GM12865 (cell line): ENCODE results near the gene NEU4.

ENCODE experiments used
- DNase-seq: peaks from one replicate; pipeline ENCODE4 v3.0.0; 2010; ENCODE audit warnings: low read depth
- H3K4me3 ChIP-seq: 2 replicates; pipeline ENCODE4 v1.5.1; 2011; ENCODE audit warnings: mild to moderate bottlenecking, low read depth, low read length, control low read depth
- CTCF ChIP-seq: IDR thresholded peaks from 2 replicates; pipeline ENCODE4 v1.5.1; 2011; ENCODE audit warnings: low read length, control low read depth, low read depth, inconsistent platforms; ENCODE audit not compliant: insufficient read depth; ENCODE audit errors: missing control alignments

The NEU4 gene

GRCh38 chr2:241846406-241846805, 37.4 kb downstream of the NEU4 start:
- no peak for TF ChIP-seq CTCF
- no peak for DNase-seq
- H3K4me3 ChIP-seq = no peak overlapping the region

GRCh38 chr2:241848761-241849615, 40.0 kb downstream of the NEU4 start:
- no peak for TF ChIP-seq CTCF
- DNase-seq = no peak

GRCh38 chr2:241849616-241850543, 40.9 kb downstream of the NEU4 start:
- TF ChIP-seq CTCF = no peak
- peak; percentile 0 for DNase-seq
- H3K4me3 ChIP-seq = no peak overlapping the region

More at GRCh38 chr2:241848761-241849615, 40.0 kb downstream of the NEU4 start:
- H3K4me3 ChIP-seq = no peak overlapping the region

- no peak overlapping the region for H3K4me3 ChIP-seq
- TF ChIP-seq CTCF = no peak
- peak; percentile 1 for DNase-seq
These were observed 41.7 kb downstream of the NEU4 start for GRCh38 chr2:241850544-241851324.

GRCh38 chr2:241851325-241852115, 42.5 kb downstream of the NEU4 start:
- no peak overlapping the region for H3K4me3 ChIP-seq
- no peak for TF ChIP-seq CTCF
- DNase-seq = peak; percentile 0
